Endodermal cell (in vitro differentiated cells): ENCODE data around the gene ELFN1. TPM values are rescaled to one million over a fixed set of nuclear protein-coding genes. Genes with fewer than 3 reads are reported as not detected.

ENCODE experiments used
- DNase-seq: peaks from one replicate; pipeline ENCODE4 v3.0.0-alpha.2; 2017
- H3K27ac ChIP-seq: 2 replicates; pipeline ENCODE4 v1.5.1; 2013; ENCODE audit warnings: mild to moderate bottlenecking, low read depth, low read length, moderate library complexity
- H3K27me3 ChIP-seq: 2 replicates; pipeline ENCODE4 v1.6.1; 2013; ENCODE audit warnings: mild to moderate bottlenecking, low read length, moderate library complexity; ENCODE audit not compliant: insufficient read depth, control insufficient read depth, poor library complexity, severe bottlenecking
- H3K36me3 ChIP-seq: 2 replicates; pipeline ENCODE4 v1.7.0; 2013; ENCODE audit warnings: mild to moderate bottlenecking, low read length, moderate library complexity; ENCODE audit not compliant: control insufficient read depth, insufficient read depth
- H3K4me1 ChIP-seq: one replicate; pipeline ENCODE4 v1.7.0; 2013; ENCODE audit warnings: low read length; ENCODE audit not compliant: control insufficient read depth, insufficient read depth
- H3K4me3 ChIP-seq: 2 replicates; pipeline ENCODE4 v1.5.1; 2013; ENCODE audit warnings: mild to moderate bottlenecking, low read length, moderate library complexity
- H3K9ac ChIP-seq: 2 replicates; pipeline ENCODE4 v1.6.1; 2013; ENCODE audit warnings: mild to moderate bottlenecking, low read length, moderate library complexity; ENCODE audit not compliant: poor library complexity, severe bottlenecking; ENCODE audit errors: extremely low read depth
- H3K9me3 ChIP-seq: 2 replicates; pipeline ENCODE4 v1.6.1; 2013; ENCODE audit warnings: mild to moderate bottlenecking, low read length, moderate library complexity; ENCODE audit not compliant: control insufficient read depth
- H3K27ac Mint-ChIP-seq: 2 replicates; pipeline ENCODE4 v1.8.0; 2020; ENCODE audit warnings: mixed read lengths
- H3K27me3 Mint-ChIP-seq: 2 replicates; pipeline ENCODE4 v1.8.0; 2021; ENCODE audit warnings: mild to moderate bottlenecking, mixed read lengths; ENCODE audit not compliant: insufficient read depth
- H3K36me3 Mint-ChIP-seq: 2 replicates; pipeline ENCODE4 v1.8.0; 2020; ENCODE audit warnings: low read depth, mixed read lengths
- H3K4me1 Mint-ChIP-seq: 2 replicates; pipeline ENCODE4 v1.8.0; 2020; ENCODE audit warnings: mixed read lengths
- H3K4me3 Mint-ChIP-seq: 2 replicates; pipeline ENCODE4 v1.8.0; 2020; ENCODE audit warnings: mild to moderate bottlenecking, moderate library complexity, mixed read lengths
- H3K9me3 Mint-ChIP-seq: 2 replicates; pipeline ENCODE4 v1.8.0; 2020; ENCODE audit warnings: mild to moderate bottlenecking, mixed read lengths
- CTCF ChIP-seq: fragments of 200-600 bp; sonication (generic); conservative IDR thresholded peaks from 2 replicates; pipeline ENCODE4 v1.5.0; 2021; ENCODE audit warnings: antibody characterized with exemption, mild to moderate bottlenecking
- WGBS, 2 experiments: methylation state at CpG; one replicate each; pipeline versions ENCODE4 v1.1.5 to v1.1.7; 2013; ENCODE audit warnings: missing lambda C conversion rate in 2 of 2, mixed read lengths in 1 of 2; ENCODE audit not compliant: insufficient coverage in 1 of 2, insufficient read length in 1 of 2; 5-methylcytosine and 5-hydroxymethylcytosine counted together
- total RNA-seq, 2 donors: library from RNA; stranded (reverse); fragmentation: NEBNext Ultra II Directional in 1 of 2; extraction: Animal tissue kit (Norgen Biotek cat#: 25700) in 1 of 2; gene quantifications; 2 replicates in 1 of 2; 3 replicates in 1 of 2; pipeline ENCODE4 v1.2.1, GENCODE V29; 2021

Gene ELFN1
- total RNA-seq, 2 donors from 2014 or later: 2.1 to 5.0 TPM

GRCh38 chr7:1712907-1713501, 42.9 kb downstream of the ELFN1 start:
- H3K27me3 ChIP-seq: no peaks in the 10 kb centered on the region
- H3K9ac ChIP-seq: no peak overlapping the region
- Mint-ChIP-seq H3K27ac (no peak overlapping the region), H3K4me3 (no peak overlapping the region), H3K9me3 (peaks cover 18% of the 10 kb centered on the region), H3K36me3 (peaks cover 20% of the 10 kb centered on the region), H3K27me3 (no peaks in the 10 kb centered on the region), H3K4me1 (peaks cover 30% of the 10 kb centered on the region)
- H3K4me3 ChIP-seq: no peak overlapping the region
- H3K4me1 ChIP-seq: peaks cover 3% of the 10 kb centered on the region
- no peak for TF ChIP-seq CTCF
- H3K9me3 ChIP-seq: peaks cover 12% of the 10 kb centered on the region
- H3K36me3 ChIP-seq: no peaks in the 10 kb centered on the region
- H3K27ac ChIP-seq: peak overlapping the region; percentile 80
- DNase-seq: no peak
- 70 to 72% methylated on average over 14 to 18 of the region's 18 CpGs for WGBS, 2 experiments

GRCh38 chr7:1713502-1714484, 43.7 kb downstream of the ELFN1 start:
- Mint-ChIP-seq H3K4me1 (peaks cover 30% of the 10 kb centered on the region), H3K9me3 (peaks cover 18% of the 10 kb centered on the region), H3K4me3 (peak overlapping the region; percentile 23), H3K27ac (peak overlapping the region; percentile 52), H3K27me3 (no peaks in the 10 kb centered on the region), H3K36me3 (peaks cover 19% of the 10 kb centered on the region)
- WGBS, 2 experiments: 44 to 51% methylated on average over 17 to 33 of the region's 33 CpGs
- no peak overlapping the region for H3K4me3 ChIP-seq
- peaks cover 12% of the 10 kb centered on the region for H3K9me3 ChIP-seq
- H3K36me3 ChIP-seq: no peaks in the 10 kb centered on the region
- H3K27ac ChIP-seq: peak overlapping the region; percentile 80
- no peak for TF ChIP-seq CTCF
- no peak overlapping the region for H3K9ac ChIP-seq
- H3K27me3 ChIP-seq: no peaks in the 10 kb centered on the region
- H3K4me1 ChIP-seq: peaks cover 3% of the 10 kb centered on the region
- peak; percentile 86 for DNase-seq

- no peak overlapping the region for H3K4me3 ChIP-seq
- WGBS, 2 experiments: 91 to 95% methylated on average over 9 to 11 of the region's 11 CpGs
These were observed 44.7 kb downstream of the ELFN1 start for GRCh38 chr7:1714583-1715330.

More at GRCh38 chr7:1714583-1715330, 44.7 kb downstream of the ELFN1 start:
- Mint-ChIP-seq H3K4me3 (no peak overlapping the region), H3K9me3 (peaks cover 9% of the 10 kb centered on the region), H3K36me3 (peaks cover 9% of the 10 kb centered on the region), H3K4me1 (peaks cover 30% of the 10 kb centered on the region), H3K27me3 (no peaks in the 10 kb centered on the region), H3K27ac (no peak overlapping the region)
- no peak for DNase-seq
- H3K9ac ChIP-seq: no peak overlapping the region
- no peaks in the 10 kb centered on the region for H3K36me3 ChIP-seq
- peaks cover 3% of the 10 kb centered on the region for H3K4me1 ChIP-seq
- no peak for TF ChIP-seq CTCF
- no peak overlapping the region for H3K27ac ChIP-seq
- H3K27me3 ChIP-seq: no peaks in the 10 kb centered on the region
- peaks cover 5% of the 10 kb centered on the region for H3K9me3 ChIP-seq
